SU-DHL-6 (cell line): ENCODE measurements around the gene CERK.

Experiments used
- H2AFZ ChIP-seq: fragments of 200-600 bp; sonication (generic); 2 replicates; pipeline ENCODE4 v1.6.1; 2014; ENCODE audit warnings: low read depth, mild to moderate bottlenecking, moderate library complexity, mixed read lengths, antibody characterized with exemption, low read length; ENCODE audit not compliant: severe bottlenecking
- H3F3A ChIP-seq: fragments of 200-600 bp; shearing (Covaris generic); 2 replicates; pipeline ENCODE4 v1.6.0; 2016; ENCODE audit warnings: antibody characterized with exemption, mild to moderate bottlenecking; ENCODE audit not compliant: insufficient read depth
- H3K27ac ChIP-seq: fragments of 200-600 bp; sonication (generic); 2 replicates; pipeline ENCODE4 v1.5.1; 2016; ENCODE audit warnings: low read depth, mild to moderate bottlenecking, low read length, moderate library complexity, mixed read lengths
- H3K27me3 ChIP-seq: fragments of 200-600 bp; sonication (generic), shearing (Covaris generic); 2 replicates; pipeline ENCODE4 v1.6.0; 2014; ENCODE audit warnings: mild to moderate bottlenecking, low read length
- H3K36me3 ChIP-seq: fragments of 200-600 bp; sonication (generic); 2 replicates; pipeline ENCODE4 v1.6.1; 2014; ENCODE audit warnings: mild to moderate bottlenecking, low read length, mixed read lengths
- H3K4me2 ChIP-seq: fragments of 300-600, 200-600 bp; shearing (Covaris generic), sonication (generic); 2 replicates; pipeline ENCODE4 v1.6.0; 2014; ENCODE audit warnings: low read length, low read depth, mild to moderate bottlenecking; ENCODE audit not compliant: poor library complexity, severe bottlenecking
- H3K4me3 ChIP-seq: fragments of 200-600 bp; sonication (generic); 2 replicates; pipeline ENCODE4 v1.5.1; 2014; ENCODE audit warnings: antibody characterized with exemption, low read length, mild to moderate bottlenecking, mixed read lengths; ENCODE audit not compliant: insufficient read depth, poor library complexity, severe bottlenecking
- H3K79me2 ChIP-seq: fragments of 200-600 bp; sonication (generic); 2 replicates; pipeline ENCODE4 v1.6.1; 2014; ENCODE audit warnings: mild to moderate bottlenecking, low read length, moderate library complexity; ENCODE audit not compliant: insufficient read depth
- H3K9ac ChIP-seq: fragments of 200-600 bp; sonication (generic); 2 replicates; pipeline ENCODE4 v1.7.0; 2014; ENCODE audit warnings: mild to moderate bottlenecking, low read length
- H3K9me2 ChIP-seq: fragments of 200-600 bp; sonication (generic); replicated peaks from 2 replicates; pipeline ENCODE4 v1.6.1; 2014; ENCODE audit warnings: low read length; ENCODE audit not compliant: insufficient read depth
- H3K9me3 ChIP-seq: fragments of 200-600 bp; sonication (generic); 2 replicates; pipeline ENCODE4 v1.6.1; 2014; ENCODE audit warnings: low read length, mixed read lengths; ENCODE audit not compliant: insufficient read depth
- H4K20me1 ChIP-seq: fragments of 200-600 bp; sonication (generic); 2 replicates; pipeline ENCODE4 v1.6.1; 2014; ENCODE audit warnings: low read depth, mild to moderate bottlenecking, antibody characterized with exemption, low read length, moderate library complexity, mixed read lengths
- EZH2phosphoT487 ChIP-seq: fragments of 200-600 bp; sonication (generic), shearing (Covaris generic); conservative IDR thresholded peaks from 2 replicates; pipeline ENCODE4 v1.6.1; 2018; ENCODE audit warnings: mild to moderate bottlenecking, antibody characterized with exemption, low read length, moderate library complexity, mixed read lengths
- TF ChIP-seq, protein P1 (sequence below): fragments of 200-600 bp; sonication (generic); IDR thresholded peaks from one replicate; pipeline ENCODE4 v1.5.1; 2017; ENCODE audit warnings: antibody characterized with exemption, mild to moderate bottlenecking, low read length, moderate library complexity; ENCODE audit not compliant: insufficient read depth, poor library complexity, severe bottlenecking

Gene CERK

DNA sequence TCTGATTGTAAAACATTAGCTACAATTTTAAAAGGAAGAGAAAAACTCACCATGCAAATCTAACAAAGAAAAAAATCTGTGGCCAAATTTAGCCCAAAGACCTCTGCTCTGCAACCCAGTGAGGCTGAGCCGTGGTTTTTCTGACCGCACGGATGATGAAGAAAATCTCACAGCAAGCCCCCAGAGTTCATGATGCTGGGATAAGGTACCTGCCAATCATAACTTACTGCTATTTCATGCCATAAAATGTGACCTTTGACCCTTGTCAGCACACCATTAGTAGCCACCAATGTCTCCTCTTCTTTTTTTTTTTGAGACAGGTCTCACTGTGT is 11.1 kb downstream of the CERK start:
- no peak overlapping the region for H2AFZ ChIP-seq
- H3K79me2 ChIP-seq = no peaks in the 10 kb centered on the region; the same call in 1 of the 2 replicates
- no peak overlapping the region for H3K27ac ChIP-seq
- no peak overlapping the region for H3K4me3 ChIP-seq
- H3K36me3 ChIP-seq = no peaks in the 10 kb centered on the region
- no peaks in the 10 kb centered on the region for H3K27me3 ChIP-seq
- H3K9me2 ChIP-seq = no peaks in the 10 kb centered on the region
- no peaks in the 10 kb centered on the region for H4K20me1 ChIP-seq
- H3F3A ChIP-seq = no peaks in the 10 kb centered on the region
- H3K9me3 ChIP-seq = no peaks in the 10 kb centered on the region
- no peak overlapping the region for H3K4me2 ChIP-seq
- no peak for TF ChIP-seq EZH2phosphoT487
- TF ChIP-seq, protein P1, sequence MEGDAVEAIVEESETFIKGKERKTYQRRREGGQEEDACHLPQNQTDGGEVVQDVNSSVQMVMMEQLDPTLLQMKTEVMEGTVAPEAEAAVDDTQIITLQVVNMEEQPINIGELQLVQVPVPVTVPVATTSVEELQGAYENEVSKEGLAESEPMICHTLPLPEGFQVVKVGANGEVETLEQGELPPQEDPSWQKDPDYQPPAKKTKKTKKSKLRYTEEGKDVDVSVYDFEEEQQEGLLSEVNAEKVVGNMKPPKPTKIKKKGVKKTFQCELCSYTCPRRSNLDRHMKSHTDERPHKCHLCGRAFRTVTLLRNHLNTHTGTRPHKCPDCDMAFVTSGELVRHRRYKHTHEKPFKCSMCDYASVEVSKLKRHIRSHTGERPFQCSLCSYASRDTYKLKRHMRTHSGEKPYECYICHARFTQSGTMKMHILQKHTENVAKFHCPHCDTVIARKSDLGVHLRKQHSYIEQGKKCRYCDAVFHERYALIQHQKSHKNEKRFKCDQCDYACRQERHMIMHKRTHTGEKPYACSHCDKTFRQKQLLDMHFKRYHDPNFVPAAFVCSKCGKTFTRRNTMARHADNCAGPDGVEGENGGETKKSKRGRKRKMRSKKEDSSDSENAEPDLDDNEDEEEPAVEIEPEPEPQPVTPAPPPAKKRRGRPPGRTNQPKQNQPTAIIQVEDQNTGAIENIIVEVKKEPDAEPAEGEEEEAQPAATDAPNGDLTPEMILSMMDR = no peak
- no peak overlapping the region for H3K9ac ChIP-seq

DNA sequence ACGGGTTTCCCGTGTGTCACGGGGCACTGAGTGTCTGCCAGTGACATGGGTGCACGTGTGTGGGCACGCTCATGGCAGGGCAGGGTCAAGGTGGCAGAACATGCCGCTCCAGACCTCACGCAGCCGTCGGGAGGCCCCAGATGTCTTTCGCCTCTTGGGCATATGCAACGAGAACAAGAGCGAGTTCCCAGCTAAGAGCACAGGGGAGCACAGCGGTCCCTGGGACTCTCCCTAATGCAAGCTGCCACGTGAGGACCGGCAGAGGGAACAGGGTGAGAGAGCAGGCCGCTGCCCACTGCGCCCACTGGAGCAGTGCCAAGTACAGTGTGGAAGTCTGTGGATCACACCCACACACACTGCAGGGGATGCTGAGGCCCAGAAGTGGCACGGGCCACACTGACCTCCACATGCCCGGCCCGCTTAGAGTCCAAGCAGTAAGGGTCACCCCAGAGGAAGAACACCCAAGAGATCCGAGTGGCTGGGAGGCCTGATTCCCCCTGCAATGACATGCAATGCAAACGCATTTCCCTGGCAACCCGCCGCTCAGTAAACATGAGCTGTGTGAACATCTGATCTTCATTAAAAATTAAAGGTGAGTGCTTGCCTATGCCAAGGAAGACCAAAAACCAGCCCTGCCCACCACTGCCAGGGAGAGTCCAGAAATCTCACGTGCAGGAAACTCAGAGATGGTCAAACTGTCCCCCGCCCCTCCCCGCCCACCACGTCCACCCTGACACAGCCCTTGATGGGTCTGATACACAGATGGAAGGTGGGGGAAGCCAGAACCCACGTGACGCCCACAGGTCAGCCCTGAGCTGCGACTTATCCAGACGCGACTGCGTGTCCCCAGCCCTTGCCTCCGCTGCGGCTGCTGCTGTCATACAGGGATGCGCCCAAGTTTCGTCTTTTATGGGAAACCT is 11.7 kb downstream of the CERK start:
- no peaks in the 10 kb centered on the region for H3K9me2 ChIP-seq
- H3K36me3 ChIP-seq = no peaks in the 10 kb centered on the region
- no peak overlapping the region for H3K4me2 ChIP-seq
- H3F3A ChIP-seq = no peaks in the 10 kb centered on the region
- no peak overlapping the region for H3K27ac ChIP-seq
- no peaks in the 10 kb centered on the region for H3K79me2 ChIP-seq
- no peaks in the 10 kb centered on the region for H3K9me3 ChIP-seq
- H3K27me3 ChIP-seq = no peaks in the 10 kb centered on the region
- no peaks in the 10 kb centered on the region for H4K20me1 ChIP-seq
- no peak overlapping the region for H3K9ac ChIP-seq
- H3K4me3 ChIP-seq = no peak overlapping the region
- TF ChIP-seq, protein P1 = no peak
- no peak for TF ChIP-seq EZH2phosphoT487
- H2AFZ ChIP-seq = no peak overlapping the region

DNA sequence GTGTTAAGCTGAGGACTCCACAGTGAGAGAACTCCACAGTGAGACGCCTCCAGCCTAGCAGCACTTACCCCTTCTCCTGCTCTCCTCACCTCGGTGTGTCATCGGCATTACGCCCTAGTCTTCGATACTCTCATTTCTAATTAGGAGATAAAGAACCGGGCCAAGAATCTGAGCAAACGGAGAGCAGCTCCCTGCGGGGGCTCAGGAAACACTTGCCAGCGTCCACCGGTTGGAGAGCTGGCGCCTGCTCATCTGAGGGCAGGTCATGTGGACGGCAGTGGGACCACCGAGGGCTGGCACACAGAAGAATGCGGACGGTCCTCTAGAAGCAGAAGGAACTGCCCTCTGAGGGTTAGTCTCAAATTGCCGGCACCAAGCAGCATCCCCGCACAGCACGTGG is 13.0 kb downstream of the CERK start:
- no peaks in the 10 kb centered on the region for H4K20me1 ChIP-seq
- no peak overlapping the region for H3K4me2 ChIP-seq
- no peak overlapping the region for H3K27ac ChIP-seq
- H3K36me3 ChIP-seq = no peaks in the 10 kb centered on the region
- no peaks in the 10 kb centered on the region for H3K27me3 ChIP-seq
- H3K9ac ChIP-seq = no peak overlapping the region
- no peaks in the 10 kb centered on the region for H3K9me2 ChIP-seq
- H3K9me3 ChIP-seq = no peaks in the 10 kb centered on the region
- H2AFZ ChIP-seq = no peak overlapping the region
- H3K79me2 ChIP-seq = no peaks in the 10 kb centered on the region
- TF ChIP-seq, protein P1 = no peak
- no peak for TF ChIP-seq EZH2phosphoT487
- no peaks in the 10 kb centered on the region for H3F3A ChIP-seq
- no peak overlapping the region for H3K4me3 ChIP-seq
